Airway epithelial cell (primary cell): ENCODE data around the gene PCNT. TPM values are rescaled to one million over a fixed set of nuclear protein-coding genes. Genes with fewer than 3 reads are reported as not detected.

Experiments used
- total RNA-seq: library from RNA; depleted of rRNA; stranded (reverse); fragments of >200 nt; gene quantifications from 2 replicates; pipeline ENCODE4 v1.2.3, GENCODE V29; 2015

PCNT gene, protein sequence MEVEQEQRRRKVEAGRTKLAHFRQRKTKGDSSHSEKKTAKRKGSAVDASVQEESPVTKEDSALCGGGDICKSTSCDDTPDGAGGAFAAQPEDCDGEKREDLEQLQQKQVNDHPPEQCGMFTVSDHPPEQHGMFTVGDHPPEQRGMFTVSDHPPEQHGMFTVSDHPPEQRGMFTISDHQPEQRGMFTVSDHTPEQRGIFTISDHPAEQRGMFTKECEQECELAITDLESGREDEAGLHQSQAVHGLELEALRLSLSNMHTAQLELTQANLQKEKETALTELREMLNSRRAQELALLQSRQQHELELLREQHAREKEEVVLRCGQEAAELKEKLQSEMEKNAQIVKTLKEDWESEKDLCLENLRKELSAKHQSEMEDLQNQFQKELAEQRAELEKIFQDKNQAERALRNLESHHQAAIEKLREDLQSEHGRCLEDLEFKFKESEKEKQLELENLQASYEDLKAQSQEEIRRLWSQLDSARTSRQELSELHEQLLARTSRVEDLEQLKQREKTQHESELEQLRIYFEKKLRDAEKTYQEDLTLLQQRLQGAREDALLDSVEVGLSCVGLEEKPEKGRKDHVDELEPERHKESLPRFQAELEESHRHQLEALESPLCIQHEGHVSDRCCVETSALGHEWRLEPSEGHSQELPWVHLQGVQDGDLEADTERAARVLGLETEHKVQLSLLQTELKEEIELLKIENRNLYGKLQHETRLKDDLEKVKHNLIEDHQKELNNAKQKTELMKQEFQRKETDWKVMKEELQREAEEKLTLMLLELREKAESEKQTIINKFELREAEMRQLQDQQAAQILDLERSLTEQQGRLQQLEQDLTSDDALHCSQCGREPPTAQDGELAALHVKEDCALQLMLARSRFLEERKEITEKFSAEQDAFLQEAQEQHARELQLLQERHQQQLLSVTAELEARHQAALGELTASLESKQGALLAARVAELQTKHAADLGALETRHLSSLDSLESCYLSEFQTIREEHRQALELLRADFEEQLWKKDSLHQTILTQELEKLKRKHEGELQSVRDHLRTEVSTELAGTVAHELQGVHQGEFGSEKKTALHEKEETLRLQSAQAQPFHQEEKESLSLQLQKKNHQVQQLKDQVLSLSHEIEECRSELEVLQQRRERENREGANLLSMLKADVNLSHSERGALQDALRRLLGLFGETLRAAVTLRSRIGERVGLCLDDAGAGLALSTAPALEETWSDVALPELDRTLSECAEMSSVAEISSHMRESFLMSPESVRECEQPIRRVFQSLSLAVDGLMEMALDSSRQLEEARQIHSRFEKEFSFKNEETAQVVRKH (N-terminal part only)
- total RNA-seq: 17.8 and 19.0 TPM in 2 replicates

DNA sequence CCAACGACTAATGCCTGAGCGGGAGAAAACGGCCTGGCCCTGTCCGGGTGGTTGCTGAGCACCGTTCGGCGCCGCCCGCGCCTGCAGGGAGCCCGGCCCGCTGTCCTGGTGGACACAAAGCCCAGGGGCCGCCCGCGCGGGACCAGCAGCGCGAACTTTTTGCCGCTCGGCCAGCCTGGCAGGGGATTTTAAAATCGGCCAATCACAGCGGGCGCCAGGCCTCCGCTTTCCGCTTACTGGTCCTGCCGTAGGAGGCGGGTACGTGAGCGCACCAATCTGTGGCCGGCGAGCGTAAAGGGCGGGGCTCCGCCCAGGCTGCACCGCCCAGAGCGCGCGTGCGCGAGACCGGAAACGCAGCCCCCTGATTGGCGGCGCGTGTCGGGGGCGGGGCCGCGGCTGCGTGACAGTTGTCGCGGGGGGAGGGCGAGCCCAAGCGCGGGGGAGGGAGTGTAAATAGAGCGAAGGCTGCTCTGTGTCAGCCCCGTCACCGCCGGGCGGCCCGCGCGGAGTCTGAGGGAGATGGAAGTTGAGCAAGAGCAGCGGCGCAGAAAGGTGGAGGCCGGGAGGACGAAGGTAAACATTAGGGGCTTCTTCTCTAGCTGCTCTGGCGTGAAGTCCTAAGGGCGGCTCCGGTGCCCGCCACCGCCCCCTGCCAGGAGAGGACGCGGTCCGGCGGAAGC lies at the start of gene PCNT, which contains the start of gene C21orf58:
Gene PCNT (plus strand): TSS at position 447 of the 680 bp plus-strand sequence. CDS start 73 bp downstream, at position 520.
Gene C21orf58 (minus strand): TSS at position 161 of the 680 bp plus-strand sequence. CDS start 1,132 bp downstream, outside the sequence.

DNA sequence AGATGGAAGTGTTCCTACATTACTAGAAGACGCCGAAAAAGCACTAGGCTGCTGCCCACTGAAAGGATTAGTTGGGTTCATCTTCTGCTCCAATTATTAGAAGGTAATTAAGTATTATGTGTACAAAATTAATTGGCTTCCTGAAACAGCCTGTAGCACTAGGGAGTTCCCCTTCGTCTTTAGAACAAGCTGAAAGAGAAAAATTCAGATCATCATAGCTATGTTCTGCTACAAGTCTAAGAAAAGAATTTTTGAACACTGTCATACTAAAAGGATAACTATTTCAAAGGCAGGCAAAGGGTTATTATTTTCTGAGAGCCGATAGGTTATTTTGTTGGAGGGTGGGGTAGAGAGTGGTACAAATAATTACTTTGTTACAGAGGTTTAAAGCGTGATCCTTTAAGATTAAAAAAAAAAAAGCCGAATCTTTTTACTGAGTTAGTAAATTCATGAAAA lies 38.7 kb upstream of the PCNT start, which contains the start of gene MCM3AP:
Gene MCM3AP (minus strand): TSS at position 406 of the 456 bp plus-strand sequence. CDS start 325 bp downstream, at position 81.

DNA sequence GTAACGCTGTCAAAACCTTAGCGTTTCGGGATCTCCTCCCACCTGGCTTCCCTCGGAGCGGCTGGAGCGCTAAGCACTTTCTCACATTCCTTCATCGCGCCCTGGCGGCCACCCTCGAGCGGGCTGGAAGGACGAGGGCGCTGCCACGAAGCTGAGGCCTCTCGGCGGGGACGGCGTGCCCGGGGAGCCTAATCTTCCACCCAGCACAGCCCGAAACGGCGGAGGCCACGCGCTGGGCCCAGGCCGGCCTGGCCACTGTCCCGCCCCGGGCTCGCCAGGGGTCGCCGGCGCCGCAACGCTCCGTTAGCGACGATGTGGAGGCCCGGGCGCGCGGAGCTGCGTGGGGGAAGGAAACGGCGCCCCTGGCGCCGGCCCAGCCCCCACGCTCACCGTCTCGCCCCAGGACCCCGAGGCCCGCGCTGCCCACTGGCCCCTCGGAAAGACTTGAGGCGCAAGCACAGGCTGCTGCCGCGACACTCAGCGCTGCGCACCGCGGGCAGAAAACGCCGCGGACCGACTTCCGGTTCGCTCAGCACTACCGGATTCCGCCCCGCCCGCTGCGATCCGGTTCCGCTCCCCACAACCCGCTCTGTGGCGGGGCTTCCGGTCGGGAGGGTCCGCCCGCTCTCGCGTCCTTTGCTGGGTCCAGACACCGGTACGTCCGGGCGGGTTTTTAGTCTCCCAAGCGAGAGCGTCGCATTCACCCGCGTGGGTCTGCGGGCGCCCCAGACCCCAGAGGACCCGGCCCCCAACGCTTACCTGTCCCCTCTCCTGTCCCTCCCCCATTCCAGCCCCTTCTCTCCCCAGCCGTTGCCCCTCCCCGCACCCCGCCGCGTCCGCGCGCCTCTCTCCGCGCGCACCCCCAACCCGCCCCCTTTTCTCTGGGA lies 38.0 kb upstream of the PCNT start, which contains the start of gene YBEY:
Gene YBEY (plus strand): TSS at position 582 of the 887 bp plus-strand sequence. CDS start 572 bp downstream, outside the sequence.

DNA sequence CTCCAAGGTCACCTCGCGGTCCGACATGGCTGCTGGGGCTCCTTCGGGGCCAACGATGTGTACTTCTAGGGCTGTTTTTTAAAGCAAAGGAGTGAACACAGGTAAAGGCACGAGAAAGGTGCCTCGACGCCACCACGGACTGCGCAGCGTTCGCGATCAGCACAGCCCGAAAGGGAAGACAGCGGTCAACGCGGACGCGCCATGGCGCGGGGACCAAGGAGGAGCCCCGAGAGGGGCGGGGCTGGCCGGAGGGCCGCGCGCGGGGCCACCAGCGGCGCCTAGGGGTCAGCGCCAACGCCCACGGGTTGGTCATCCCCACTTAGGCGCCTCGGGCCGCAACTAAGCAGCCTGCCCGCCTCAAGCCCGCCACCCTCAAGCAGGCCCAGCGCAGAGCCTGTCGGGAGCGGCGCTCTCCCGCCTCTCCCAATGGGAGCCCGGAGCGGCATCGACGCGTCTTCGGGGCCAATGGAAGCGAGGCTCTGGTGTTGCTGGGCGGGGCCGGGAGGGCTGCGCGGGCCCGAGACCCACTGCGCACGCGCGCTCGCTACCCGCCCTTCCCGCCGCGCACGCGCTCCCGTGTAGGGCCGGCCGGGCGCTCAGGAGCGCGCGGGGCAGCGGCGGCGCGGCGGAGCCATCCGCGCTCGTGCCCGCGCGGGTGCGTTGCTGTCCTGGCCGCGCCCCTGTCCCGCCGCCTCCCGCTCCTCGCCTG lies 134.5 kb downstream of the PCNT start, which contains the start of gene DIP2A:
Gene DIP2A (plus strand): TSS at position 577 of the 709 bp plus-strand sequence. CDS start 241 bp downstream, outside the sequence.

Other genes with a start within 250 kb of the PCNT start
- 46.5 and 62.2 TPM in 2 replicates for gene COL6A2, start 226.0 kb upstream of the PCNT start, total RNA-seq
- gene FTCD, start 168.6 kb upstream of the PCNT start, total RNA-seq: not detected in 2 replicates
- 21.8 and 22.1 TPM in 2 replicates for gene SPATC1L, start 139.7 kb upstream of the PCNT start, total RNA-seq
- 114 and 123 TPM in 2 replicates for gene LSS, start 95.4 kb upstream of the PCNT start, total RNA-seq
- 43.1 and 55.2 TPM in 2 replicates for gene MCM3AP, start 38.5 kb upstream of the PCNT start, total RNA-seq
- 13.2 and 29.1 TPM in 2 replicates for gene YBEY, start 37.8 kb upstream of the PCNT start, total RNA-seq
- gene C21orf58, start 286 bp upstream of the PCNT start, total RNA-seq: 3.7 and 4.3 TPM in 2 replicates
- gene DIP2A, start 134.7 kb downstream of the PCNT start, total RNA-seq: 22.8 and 27.4 TPM in 2 replicates